ENCODE results near the gene ARID1B. TPM values are rescaled to one million over a fixed set of nuclear protein-coding genes. Genes with fewer than 3 reads are reported as not detected.

ARID1B gene
- total RNA-seq, 1 donor from 2014 or later: 59.3 TPM

GRCh38 chr6:156796627-156797026 is 19.4 kb downstream of the ARID1B start:
- H3K4me3 Mint-ChIP-seq (ENCODE audit: unreplicated experiment): no peak overlapping the region
- no peaks in the 10 kb centered on the region for H3K36me3 Mint-ChIP-seq (ENCODE audit: low read depth)
- H3K27ac Mint-ChIP-seq (ENCODE audit: unreplicated experiment): peak overlapping the region; percentile 47
- no peaks in the 10 kb centered on the region for H3K9me3 Mint-ChIP-seq (ENCODE audit: low read depth)
- H3K4me1 Mint-ChIP-seq (ENCODE audit: low read depth): peaks cover 34% of the 10 kb centered on the region
- no peak for DNase-seq (ENCODE audit: low spot score)
- TF ChIP-seq, protein P1, sequence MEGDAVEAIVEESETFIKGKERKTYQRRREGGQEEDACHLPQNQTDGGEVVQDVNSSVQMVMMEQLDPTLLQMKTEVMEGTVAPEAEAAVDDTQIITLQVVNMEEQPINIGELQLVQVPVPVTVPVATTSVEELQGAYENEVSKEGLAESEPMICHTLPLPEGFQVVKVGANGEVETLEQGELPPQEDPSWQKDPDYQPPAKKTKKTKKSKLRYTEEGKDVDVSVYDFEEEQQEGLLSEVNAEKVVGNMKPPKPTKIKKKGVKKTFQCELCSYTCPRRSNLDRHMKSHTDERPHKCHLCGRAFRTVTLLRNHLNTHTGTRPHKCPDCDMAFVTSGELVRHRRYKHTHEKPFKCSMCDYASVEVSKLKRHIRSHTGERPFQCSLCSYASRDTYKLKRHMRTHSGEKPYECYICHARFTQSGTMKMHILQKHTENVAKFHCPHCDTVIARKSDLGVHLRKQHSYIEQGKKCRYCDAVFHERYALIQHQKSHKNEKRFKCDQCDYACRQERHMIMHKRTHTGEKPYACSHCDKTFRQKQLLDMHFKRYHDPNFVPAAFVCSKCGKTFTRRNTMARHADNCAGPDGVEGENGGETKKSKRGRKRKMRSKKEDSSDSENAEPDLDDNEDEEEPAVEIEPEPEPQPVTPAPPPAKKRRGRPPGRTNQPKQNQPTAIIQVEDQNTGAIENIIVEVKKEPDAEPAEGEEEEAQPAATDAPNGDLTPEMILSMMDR (IDR thresholded peaks at IDR 0.05): no peak
- no peaks in the 10 kb centered on the region for H3K27me3 Mint-ChIP-seq (ENCODE audit: low read depth)

GRCh38 chr6:156797901-156798735 is 20.9 kb downstream of the ARID1B start:
- TF ChIP-seq, protein P1 (IDR thresholded peaks at IDR 0.05): no peak
- no peak for DNase-seq (ENCODE audit: low spot score)
- Mint-ChIP-seq H3K27ac (ENCODE audit: unreplicated experiment) (peak overlapping the region; percentile 2), H3K27me3 (ENCODE audit: low read depth) (no peaks in the 10 kb centered on the region), H3K36me3 (ENCODE audit: low read depth) (no peaks in the 10 kb centered on the region), H3K9me3 (ENCODE audit: low read depth) (no peaks in the 10 kb centered on the region), H3K4me1 (ENCODE audit: low read depth) (peaks cover 34% of the 10 kb centered on the region), H3K4me3 (ENCODE audit: unreplicated experiment) (no peak overlapping the region)

DNA sequence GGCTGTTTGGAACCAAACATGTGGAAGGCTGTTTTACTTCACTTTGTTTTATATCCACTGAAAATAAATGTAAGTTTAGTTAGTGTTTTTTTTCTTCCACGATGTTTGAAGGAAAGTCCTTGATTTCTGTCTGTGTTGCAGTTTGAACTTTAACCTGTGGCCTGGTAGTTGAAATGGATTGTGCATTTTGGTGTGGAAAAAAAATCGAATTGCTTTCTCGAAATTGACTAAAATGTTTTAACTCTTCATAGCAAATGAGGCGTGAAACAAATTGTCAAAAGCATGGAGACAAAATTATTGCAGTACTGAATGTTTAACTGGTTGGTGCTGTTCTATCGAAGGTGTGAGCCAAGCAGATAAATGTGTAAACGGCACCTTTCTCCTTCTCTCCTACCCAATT is 24.5 kb downstream of the ARID1B start:
- peaks cover 23% of the 10 kb centered on the region for H3K4me1 Mint-ChIP-seq (ENCODE audit: low read depth)
- H3K27ac Mint-ChIP-seq (ENCODE audit: unreplicated experiment): peak overlapping the region; percentile 3
- no peaks in the 10 kb centered on the region for H3K36me3 Mint-ChIP-seq (ENCODE audit: low read depth)
- H3K27me3 Mint-ChIP-seq (ENCODE audit: low read depth): no peaks in the 10 kb centered on the region
- no peak overlapping the region for H3K4me3 Mint-ChIP-seq (ENCODE audit: unreplicated experiment)
- no peak for DNase-seq (ENCODE audit: low spot score)
- TF ChIP-seq, protein P1 (IDR thresholded peaks at IDR 0.05): no peak
- no peaks in the 10 kb centered on the region for H3K9me3 Mint-ChIP-seq (ENCODE audit: low read depth)

DNA sequence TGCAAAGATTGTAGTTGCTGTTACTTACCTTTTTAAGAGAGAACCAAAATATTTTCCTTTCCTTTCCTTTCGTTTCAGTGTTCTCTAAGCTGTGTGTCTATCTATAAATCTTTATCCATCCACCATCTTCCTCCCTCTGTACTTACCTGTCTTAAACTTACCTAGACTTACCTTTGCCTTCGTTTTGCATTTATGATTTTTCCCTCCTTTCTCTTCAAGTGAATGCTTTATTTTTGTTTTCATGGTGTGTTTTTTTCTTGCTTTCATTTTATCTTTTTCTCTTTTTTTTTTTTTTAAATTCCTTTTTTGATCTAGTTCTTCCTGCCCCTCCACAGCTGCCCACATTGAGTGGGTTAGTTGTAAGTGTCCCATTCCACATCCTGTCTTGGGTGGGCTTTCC is 26.2 kb downstream of the ARID1B start:
- Mint-ChIP-seq H3K4me1 (ENCODE audit: low read depth) (peaks cover 27% of the 10 kb centered on the region), H3K27ac (ENCODE audit: unreplicated experiment) (no peak overlapping the region), H3K4me3 (ENCODE audit: unreplicated experiment) (no peak overlapping the region), H3K9me3 (ENCODE audit: low read depth) (no peaks in the 10 kb centered on the region), H3K36me3 (ENCODE audit: low read depth) (no peaks in the 10 kb centered on the region), H3K27me3 (ENCODE audit: low read depth) (no peaks in the 10 kb centered on the region)
- no peak for DNase-seq (ENCODE audit: low spot score)
- TF ChIP-seq, protein P1 (IDR thresholded peaks at IDR 0.05): no peak

DNA sequence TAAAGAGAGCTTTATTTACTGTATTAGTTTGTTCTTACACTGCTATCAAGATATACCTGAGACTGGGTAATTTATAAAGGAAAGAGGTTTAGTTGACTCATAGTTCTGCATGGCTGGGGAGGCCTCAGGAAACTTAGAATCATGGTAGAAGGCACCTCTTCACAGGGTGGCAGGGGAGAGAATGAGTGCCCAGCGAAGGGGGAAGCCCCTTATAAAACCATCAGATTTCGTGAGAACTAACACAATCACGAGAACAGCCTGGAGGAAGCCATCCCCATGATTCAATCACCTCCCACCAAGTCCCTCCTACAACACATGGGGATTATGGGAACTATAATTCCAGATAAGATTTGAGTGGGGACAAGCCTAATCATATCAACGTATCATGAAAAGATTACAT is 27.2 kb downstream of the ARID1B start:
- H3K4me1 Mint-ChIP-seq (ENCODE audit: low read depth): peaks cover 38% of the 10 kb centered on the region

More for the DNA sequence above, 27.2 kb downstream of the ARID1B start:
- Mint-ChIP-seq H3K27ac (ENCODE audit: unreplicated experiment) (no peak overlapping the region), H3K36me3 (ENCODE audit: low read depth) (no peaks in the 10 kb centered on the region), H3K4me3 (ENCODE audit: unreplicated experiment) (no peak overlapping the region), H3K9me3 (ENCODE audit: low read depth) (no peaks in the 10 kb centered on the region), H3K27me3 (ENCODE audit: low read depth) (no peaks in the 10 kb centered on the region)
- no peak for DNase-seq (ENCODE audit: low spot score)
- TF ChIP-seq, protein P1 (IDR thresholded peaks at IDR 0.05): no peak

Data from chondrocyte (in vitro differentiated cells).